Hepatocyte (in vitro differentiated cells): ENCODE measurements around the gene TAP2.

Source experiments
- EZH2 ChIP-seq: fragments of 200-600 bp; sonication (generic); IDR thresholded peaks from 2 replicates; pipeline ENCODE4 v1.6.1; 2016; ENCODE audit warnings: antibody characterized with exemption, mild to moderate bottlenecking, borderline replicate concordance
- TF ChIP-seq, protein P1 (sequence below): fragments of 200-600 bp; sonication (generic); IDR thresholded peaks from 2 replicates; pipeline ENCODE4 v1.5.1; 2016; ENCODE audit warnings: antibody characterized with exemption, mild to moderate bottlenecking; ENCODE audit not compliant: poor library complexity

DNA sequence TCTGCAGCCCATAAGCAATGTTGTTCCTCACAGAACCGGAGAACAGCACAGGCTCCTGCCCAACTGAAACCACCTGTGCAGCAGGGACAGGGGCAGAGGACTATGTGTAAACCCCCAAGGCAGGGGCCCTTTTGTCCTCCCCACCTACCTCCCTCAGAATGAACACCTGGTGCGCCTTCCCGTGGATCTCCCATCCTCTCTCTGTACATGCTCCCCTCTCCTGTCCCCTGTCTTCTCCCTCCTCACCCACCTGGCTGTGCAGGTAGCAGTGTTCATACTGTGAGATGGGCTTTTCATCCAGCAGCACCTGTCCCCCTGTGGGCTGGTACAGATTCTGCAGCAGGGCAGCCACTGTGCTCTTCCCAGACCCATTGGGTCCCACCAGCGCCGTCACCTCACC lies 8.5 kb downstream of the TAP2 start:
- TF ChIP-seq EZH2: no peak
- TF ChIP-seq, protein P1, sequence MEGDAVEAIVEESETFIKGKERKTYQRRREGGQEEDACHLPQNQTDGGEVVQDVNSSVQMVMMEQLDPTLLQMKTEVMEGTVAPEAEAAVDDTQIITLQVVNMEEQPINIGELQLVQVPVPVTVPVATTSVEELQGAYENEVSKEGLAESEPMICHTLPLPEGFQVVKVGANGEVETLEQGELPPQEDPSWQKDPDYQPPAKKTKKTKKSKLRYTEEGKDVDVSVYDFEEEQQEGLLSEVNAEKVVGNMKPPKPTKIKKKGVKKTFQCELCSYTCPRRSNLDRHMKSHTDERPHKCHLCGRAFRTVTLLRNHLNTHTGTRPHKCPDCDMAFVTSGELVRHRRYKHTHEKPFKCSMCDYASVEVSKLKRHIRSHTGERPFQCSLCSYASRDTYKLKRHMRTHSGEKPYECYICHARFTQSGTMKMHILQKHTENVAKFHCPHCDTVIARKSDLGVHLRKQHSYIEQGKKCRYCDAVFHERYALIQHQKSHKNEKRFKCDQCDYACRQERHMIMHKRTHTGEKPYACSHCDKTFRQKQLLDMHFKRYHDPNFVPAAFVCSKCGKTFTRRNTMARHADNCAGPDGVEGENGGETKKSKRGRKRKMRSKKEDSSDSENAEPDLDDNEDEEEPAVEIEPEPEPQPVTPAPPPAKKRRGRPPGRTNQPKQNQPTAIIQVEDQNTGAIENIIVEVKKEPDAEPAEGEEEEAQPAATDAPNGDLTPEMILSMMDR: no peak
